Esophagus muscularis mucosa (tissue), 4 donors: ENCODE data around the gene ZDHHC12. TPM values are rescaled to one million over a fixed set of nuclear protein-coding genes. Genes with fewer than 3 reads are reported as not detected.

Experiments
- DNase-seq: peaks from one replicate; pipeline ENCODE4 v3.0.0-alpha.2; 2017; ENCODE audit errors: extremely low spot score
- H3K27ac ChIP-seq, 4 donors: fragments of 200-600 bp; sonication (generic); replicated peaks in 1 of 4; 1 replicate in 3 of 4; 2 replicates in 1 of 4; pipeline ENCODE4 v1.5.1; 2016 to 2019; ENCODE audit warnings: mild to moderate bottlenecking in 1 of 4
- H3K27me3 ChIP-seq, 4 donors: fragments of 200-600 bp; sonication (generic); one replicate each; pipeline versions ENCODE4 v1.5.1 to v1.6.0; 2016 to 2019
- H3K36me3 ChIP-seq, 4 donors: fragments of 200-600 bp; sonication (generic); one replicate each; pipeline ENCODE4 v1.5.1; 2016 to 2019
- H3K4me1 ChIP-seq, 4 donors: fragments of 200-600 bp; sonication (generic); one replicate each; pipeline ENCODE4 v1.5.1; 2016 to 2019
- H3K4me3 ChIP-seq, 4 donors: fragments of 200-600 bp; sonication (generic); 1 replicate in 2 of 4; 2 replicates in 2 of 4; pipeline ENCODE4 v1.5.1; 2016 to 2019; ENCODE audit warnings: mild to moderate bottlenecking in 4 of 4, moderate library complexity in 1 of 4
- H3K9me3 ChIP-seq, 4 donors: fragments of 200-600 bp; sonication (generic); 1 replicate in 3 of 4; 2 replicates in 1 of 4; pipeline ENCODE4 v1.5.1; 2016 to 2019
- CTCF ChIP-seq, 3 experiments: fragments of 200-600 bp in 2 of 3; fragments of 450-650 bp in 1 of 3; sonication (generic) in 2 of 3; IDR thresholded peaks; one replicate each; pipeline ENCODE4 v1.5.1; 2017 to 2019; ENCODE audit warnings: antibody characterized with exemption in 3 of 3, mild to moderate bottlenecking in 2 of 3, moderate library complexity in 1 of 3
- EP300 ChIP-seq: sonication (generic); formaldehyde crosslinking; IDR thresholded peaks from one replicate; pipeline ENCODE4 v1.6.1; 2017; ENCODE audit warnings: antibody characterized with exemption
- POLR2A ChIP-seq: fragments of 450-650 bp; IDR thresholded peaks from one replicate; pipeline ENCODE4 v1.6.1; 2017; ENCODE audit warnings: antibody characterized with exemption, moderate library complexity, mild to moderate bottlenecking, low read depth
- POLR2AphosphoS5 ChIP-seq, 2 donors: sonication (generic); formaldehyde crosslinking; IDR thresholded peaks; one replicate each; pipeline ENCODE4 v1.6.1; 2017; ENCODE audit warnings: antibody characterized with exemption in 2 of 2
- WGBS: methylation state at CpG from one replicate; pipeline ENCODE4 v1.1.5; 2018; 5-methylcytosine and 5-hydroxymethylcytosine counted together
- intact Hi-C: fragments of 100-400 bp; cut with DNase I; formaldehyde crosslinking; loops from one replicate; pipeline ENCODE4 v1.15.1; 2023
- total RNA-seq, 4 donors: library from RNA; depleted of rRNA; stranded (reverse); fragments of >200 nt; gene quantifications; one replicate each; pipeline versions ENCODE4 v1.1.0 to v1.2.1, GENCODE V29; 2016

ZDHHC12 gene
- total RNA-seq, 4 donors from 2014 or later: 23.3 to 35.7 (median 29.8) TPM

- Histone ChIP-seq H3K36me3 (peaks cover 24 to 34% (median 33%) of the 10 kb centered on the region in 4 donors), H3K9me3 (no peaks in the 10 kb centered on the region), H3K27ac (peak overlapping the region; percentile 92 to 98 (median 97)), H3K4me1 (peaks cover 24 to 44% (median 37%) of the 10 kb centered on the region in 4 donors), H3K27me3 (no peaks in the 10 kb centered on the region), H3K4me3 (peak overlapping the region; percentile 78 to 93 (median 90))
- DNase-seq: no peak
- intact Hi-C loops: no loop called here
- TF ChIP-seq CTCF (IDR thresholded peaks at IDR 0.05) (no peak), POLR2A (no peak), POLR2AphosphoS5 (IDR thresholded peaks at IDR 0.05) (no peak), EP300 (no peak)
- WGBS: 5% methylated on average over 4 of the region's 80 CpGs
These were observed 34.6 kb downstream of the ZDHHC12 start for GRCh38 chr9:128689293-128689774.

- Histone ChIP-seq H3K27me3 (no peaks in the 10 kb centered on the region), H3K4me3 (peak within 1 kb of the TSS; percentile 78 to 93 (median 90)), H3K36me3 (peaks cover 18 to 27% (median 26%) of the 10 kb centered on the region in 4 donors), H3K9me3 (no peaks in the 10 kb centered on the region), H3K27ac (peak within 1 kb of the TSS; percentile 92 to 98 (median 97)), H3K4me1 (peaks cover 27 to 51% (median 43%) of the 10 kb centered on the region in 4 donors)
- intact Hi-C loops: no loop called here
- peak; percentile 96 for DNase-seq
- WGBS: 10% methylated on average over 20 of the region's 93 CpGs
- TF ChIP-seq POLR2AphosphoS5 (IDR thresholded peaks at IDR 0.05): peak; percentile 81 to 94
- peak; percentile 36 for TF ChIP-seq POLR2A
- TF ChIP-seq EP300: no peak
- TF ChIP-seq CTCF (IDR thresholded peaks at IDR 0.05): peak in 1 of 3 experiments; percentile 20
These were observed 35.2 kb downstream of the ZDHHC12 start, which contains the start of gene SET for GRCh38 chr9:128688501-128689292. Gene SET (plus strand): TSS chr9:128689222. CDS start chr9:128689583, 361 bp downstream.

GRCh38 chr9:128687453-128687852 is 36.5 kb downstream of the ZDHHC12 start:
- Histone ChIP-seq H3K36me3 (peaks cover 6 to 15% (median 14%) of the 10 kb centered on the region in 4 donors), H3K27ac (no peak overlapping the region), H3K4me3 (no peak overlapping the region), H3K9me3 (no peaks in the 10 kb centered on the region), H3K27me3 (no peaks in the 10 kb centered on the region), H3K4me1 (peaks cover 35 to 59% (median 53%) of the 10 kb centered on the region in 4 donors)
- no peak for DNase-seq
- intact Hi-C loops: no loop called here
- TF ChIP-seq POLR2AphosphoS5 (IDR thresholded peaks at IDR 0.05): no peak
- TF ChIP-seq CTCF (IDR thresholded peaks at IDR 0.05): no peak
- TF ChIP-seq POLR2A: no peak
- no peak for TF ChIP-seq EP300
- WGBS: 90% methylated on average over 4 of the region's 4 CpGs

GRCh38 chr9:128685636-128686489 is 38.1 kb downstream of the ZDHHC12 start:
- DNase-seq: no peak
- intact Hi-C loops: no loop called here
- Histone ChIP-seq H3K36me3 (no peaks in the 10 kb centered on the region), H3K4me1 (peaks cover 28 to 51% (median 43%) of the 10 kb centered on the region in 4 donors), H3K4me3 (no peak overlapping the region), H3K27ac (peak overlapping the region in 1 of 4 donors; percentile 77), H3K27me3 (no peaks in the 10 kb centered on the region), H3K9me3 (no peaks in the 10 kb centered on the region)
- TF ChIP-seq EP300 (no peak), POLR2AphosphoS5 (IDR thresholded peaks at IDR 0.05) (no peak), CTCF (IDR thresholded peaks at IDR 0.05) (no peak), POLR2A (no peak)
- WGBS: 79% methylated on average over 17 of the region's 17 CpGs
